GM18526 (cell line): Measurements from ENCODE around the gene OAF.

Experiments used
- POLR2A ChIP-seq: IDR thresholded peaks from 3 replicates; pipeline ENCODE4 v1.6.1; 2011; ENCODE audit not compliant: insufficient read length; ENCODE audit errors: extremely low read depth

OAF gene

GRCh38 chr11:120257346-120257745 is 46.5 kb downstream of the OAF start:
- TF ChIP-seq POLR2A = no peak

GRCh38 chr11:120258661-120259060 is 47.8 kb downstream of the OAF start:
- TF ChIP-seq POLR2A = no peak

GRCh38 chr11:120259241-120259640 is 48.4 kb downstream of the OAF start:
- no peak for TF ChIP-seq POLR2A

GRCh38 chr11:120259988-120260565 is 49.2 kb downstream of the OAF start:
- no peak for TF ChIP-seq POLR2A

- no peak for TF ChIP-seq POLR2A
Measured at GRCh38 chr11:120260616-120261015, 49.8 kb downstream of the OAF start.

GRCh38 chr11:120261321-120261720 is 50.5 kb downstream of the OAF start:
- TF ChIP-seq POLR2A = no peak

GRCh38 chr11:120261931-120262330 is 51.1 kb downstream of the OAF start:
- TF ChIP-seq POLR2A = no peak

GRCh38 chr11:120267319-120267718 is 56.5 kb downstream of the OAF start:
- TF ChIP-seq POLR2A = no peak

GRCh38 chr11:120268686-120269085 is 57.9 kb downstream of the OAF start:
- TF ChIP-seq POLR2A = no peak

- no peak for TF ChIP-seq POLR2A
Measured at GRCh38 chr11:120270386-120270785, 59.6 kb downstream of the OAF start.

- no peak for TF ChIP-seq POLR2A
Measured at GRCh38 chr11:120271672-120272071, 60.8 kb downstream of the OAF start.

GRCh38 chr11:120272303-120272702 is 61.5 kb downstream of the OAF start:
- TF ChIP-seq POLR2A = no peak

- TF ChIP-seq POLR2A = no peak
Measured at GRCh38 chr11:120273432-120273831, 62.6 kb downstream of the OAF start.

- TF ChIP-seq POLR2A = no peak
Measured at GRCh38 chr11:120279502-120279901, 68.7 kb downstream of the OAF start.
